TTC549 (cell line): Measurements from ENCODE around the gene ADGRG3.

ENCODE experiments used
- FAIRE-seq: peaks from 2 replicates; lab custom pipeline; 2012; peaks lifted over from hg19 to GRCh38; lab: Jason Lieb, UNC

Gene ADGRG3

GRCh38 chr16:57668263-57668571, at the start of gene ADGRG3:
Gene ADGRG3 (plus strand): TSS chr16:57668306. CDS start chr16:57668348, 42 bp downstream.
- no peak for FAIRE-seq

- FAIRE-seq = no peak
Measured at GRCh38 chr16:57619133-57619605, 48.9 kb upstream of the ADGRG3 start.

GRCh38 chr16:57619606-57620334, 48.3 kb upstream of the ADGRG3 start:
- no peak for FAIRE-seq

GRCh38 chr16:57620335-57621231, 47.5 kb upstream of the ADGRG3 start:
- FAIRE-seq = no peak

- no peak for FAIRE-seq
Measured at GRCh38 chr16:57621521-57622271, 46.4 kb upstream of the ADGRG3 start.

GRCh38 chr16:57622361-57623250, 45.5 kb upstream of the ADGRG3 start:
- FAIRE-seq = no peak

GRCh38 chr16:57623251-57624043, 44.7 kb upstream of the ADGRG3 start:
- FAIRE-seq = no peak

GRCh38 chr16:57624044-57624688, 43.9 kb upstream of the ADGRG3 start:
- FAIRE-seq = no peak

- FAIRE-seq = no peak
Measured at GRCh38 chr16:57624806-57625500, 43.2 kb upstream of the ADGRG3 start.

- no peak for FAIRE-seq
Measured at GRCh38 chr16:57626420-57627170, 41.5 kb upstream of the ADGRG3 start.

GRCh38 chr16:57627184-57627871, 40.8 kb upstream of the ADGRG3 start:
- FAIRE-seq = no peak

- FAIRE-seq = no peak
Measured at GRCh38 chr16:57628008-57628781, 39.9 kb upstream of the ADGRG3 start, which contains the start of gene ADGRG1. Gene ADGRG1 (plus strand): TSS chr16:57628630. CDS start chr16:57650288, 21,658 bp downstream.

GRCh38 chr16:57628783-57629293, 39.3 kb upstream of the ADGRG3 start:
- no peak for FAIRE-seq

- no peak for FAIRE-seq
Measured at GRCh38 chr16:57629516-57630406, 38.3 kb upstream of the ADGRG3 start.

GRCh38 chr16:57630407-57630797, 37.7 kb upstream of the ADGRG3 start:
- no peak for FAIRE-seq
